ENCODE results near the gene C1QTNF5.

DNA sequence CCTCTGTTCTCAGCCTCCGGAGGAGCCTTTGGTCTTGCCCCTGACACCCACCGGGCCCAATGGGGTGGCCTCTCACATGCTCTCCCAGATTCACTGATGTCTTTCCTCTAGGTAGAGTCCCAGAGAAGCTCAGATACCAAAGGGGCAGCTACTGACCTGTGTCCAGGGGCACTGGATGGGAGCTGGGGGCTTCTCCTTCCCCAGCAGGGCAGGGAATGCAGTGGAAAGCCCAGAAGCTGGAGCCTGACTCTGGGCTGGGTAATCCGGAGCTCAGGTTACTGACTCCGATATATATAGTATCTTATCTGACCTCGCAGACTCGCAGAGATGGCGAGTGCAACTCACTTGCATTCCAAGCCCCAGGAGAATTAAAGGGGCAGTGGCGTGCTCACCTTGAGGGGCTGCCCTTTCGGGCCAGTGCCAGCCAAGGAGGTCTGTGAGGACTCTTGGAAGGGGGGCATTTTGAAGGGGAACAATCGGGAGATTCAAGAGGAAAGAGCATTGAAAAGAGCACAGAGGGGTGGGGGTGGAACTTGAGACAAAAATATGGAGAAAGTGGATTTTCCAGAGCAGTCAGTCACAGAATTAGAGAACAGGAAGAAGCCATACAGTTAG is 38.3 kb upstream of the C1QTNF5 start:
- no peak for TF ChIP-seq POLR2A (IDR thresholded peaks at IDR 0.05; ENCODE audit: low read depth, low read length)
- TF ChIP-seq POLR2AphosphoS5 (IDR thresholded peaks at IDR 0.05; ENCODE audit: low read depth, low read length), result no peak
- no peak for TF ChIP-seq TAF1 (IDR thresholded peaks at IDR 0.05; ENCODE audit: borderline replicate concordance, low read depth, low read length)
